SU-DHL-6 (cell line): Measurements from ENCODE around the gene ZNF512.

Experiments
- EZH2phosphoT487 ChIP-seq: fragments of 200-600 bp; sonication (generic), shearing (Covaris generic); conservative IDR thresholded peaks from 2 replicates; pipeline ENCODE4 v1.6.1; 2018; ENCODE audit warnings: mild to moderate bottlenecking, antibody characterized with exemption, low read length, moderate library complexity, mixed read lengths
- TF ChIP-seq, protein P1 (sequence below): fragments of 200-600 bp; sonication (generic); IDR thresholded peaks from one replicate; pipeline ENCODE4 v1.5.1; 2017; ENCODE audit warnings: antibody characterized with exemption, mild to moderate bottlenecking, low read length, moderate library complexity; ENCODE audit not compliant: insufficient read depth, poor library complexity, severe bottlenecking

DNA sequence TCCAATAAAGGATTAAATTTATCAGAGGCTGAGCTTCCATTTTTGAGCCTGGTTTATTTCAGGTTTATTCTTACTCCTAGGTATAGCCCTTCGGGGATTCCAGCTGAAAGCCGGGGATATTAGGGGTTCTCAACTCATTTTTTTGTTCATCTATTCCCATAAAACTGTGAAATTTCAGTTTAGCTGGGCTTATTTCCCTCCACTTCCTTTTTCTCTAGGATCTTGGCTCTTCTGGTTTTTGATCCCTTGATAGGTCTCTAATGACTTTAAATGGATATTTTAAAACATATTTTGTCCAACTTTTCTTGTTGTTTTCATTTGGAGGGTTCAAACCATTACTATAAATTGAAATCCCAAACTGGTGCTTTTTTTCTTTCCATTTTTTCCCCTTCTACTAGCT is 23.6 kb upstream of the ZNF512 start:
- TF ChIP-seq, protein P1, sequence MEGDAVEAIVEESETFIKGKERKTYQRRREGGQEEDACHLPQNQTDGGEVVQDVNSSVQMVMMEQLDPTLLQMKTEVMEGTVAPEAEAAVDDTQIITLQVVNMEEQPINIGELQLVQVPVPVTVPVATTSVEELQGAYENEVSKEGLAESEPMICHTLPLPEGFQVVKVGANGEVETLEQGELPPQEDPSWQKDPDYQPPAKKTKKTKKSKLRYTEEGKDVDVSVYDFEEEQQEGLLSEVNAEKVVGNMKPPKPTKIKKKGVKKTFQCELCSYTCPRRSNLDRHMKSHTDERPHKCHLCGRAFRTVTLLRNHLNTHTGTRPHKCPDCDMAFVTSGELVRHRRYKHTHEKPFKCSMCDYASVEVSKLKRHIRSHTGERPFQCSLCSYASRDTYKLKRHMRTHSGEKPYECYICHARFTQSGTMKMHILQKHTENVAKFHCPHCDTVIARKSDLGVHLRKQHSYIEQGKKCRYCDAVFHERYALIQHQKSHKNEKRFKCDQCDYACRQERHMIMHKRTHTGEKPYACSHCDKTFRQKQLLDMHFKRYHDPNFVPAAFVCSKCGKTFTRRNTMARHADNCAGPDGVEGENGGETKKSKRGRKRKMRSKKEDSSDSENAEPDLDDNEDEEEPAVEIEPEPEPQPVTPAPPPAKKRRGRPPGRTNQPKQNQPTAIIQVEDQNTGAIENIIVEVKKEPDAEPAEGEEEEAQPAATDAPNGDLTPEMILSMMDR = no peak
- no peak for TF ChIP-seq EZH2phosphoT487
